DMS 273 (cell line): ENCODE measurements around the gene TMEM184C.

Experiments used
- DNase-seq: peaks from one replicate; lab custom pipeline; 2025; ENCODE audit not compliant: unreplicated experiment; lab: John Stamatoyannopoulos, UW

Gene TMEM184C

DNA sequence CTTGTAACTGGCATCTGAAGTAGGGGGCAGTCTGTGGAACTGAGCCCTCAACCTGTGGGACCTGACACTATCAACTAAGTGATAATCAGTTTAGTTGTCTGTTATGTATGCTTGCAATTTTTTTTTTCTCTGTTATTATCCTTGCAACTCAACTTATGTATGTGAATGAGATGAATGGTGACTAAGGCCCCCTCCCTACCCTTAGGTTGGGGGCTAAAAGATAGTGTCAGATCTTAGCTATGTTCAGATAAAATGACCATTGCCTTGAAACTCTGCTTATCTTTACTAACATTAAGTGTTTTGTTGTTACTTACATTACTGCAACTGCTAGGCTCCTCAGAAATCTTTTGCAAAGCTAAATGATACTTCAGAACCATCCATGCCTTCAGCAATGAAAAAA, 31.5 kb downstream of the TMEM184C start:
- no peak for DNase-seq

DNA sequence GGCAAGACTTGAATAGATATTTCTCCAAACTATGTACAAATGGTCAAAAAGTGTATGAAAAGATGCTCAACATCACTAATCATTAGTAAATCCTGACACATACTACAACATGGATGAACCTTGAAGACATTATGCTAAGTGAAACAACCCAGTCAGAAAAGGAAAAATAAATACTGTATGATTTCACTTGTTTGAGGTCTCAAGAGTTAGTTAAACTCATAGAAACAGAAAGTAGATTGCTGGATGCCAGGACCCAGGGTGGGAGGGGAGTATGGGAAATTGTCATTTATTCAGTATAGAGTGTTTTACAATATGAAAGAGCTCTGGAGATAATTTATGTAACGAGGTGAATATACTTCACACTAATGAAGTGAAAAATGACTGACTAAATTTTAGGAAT, 34.4 kb downstream of the TMEM184C start:
- DNase-seq: no peak

DNA sequence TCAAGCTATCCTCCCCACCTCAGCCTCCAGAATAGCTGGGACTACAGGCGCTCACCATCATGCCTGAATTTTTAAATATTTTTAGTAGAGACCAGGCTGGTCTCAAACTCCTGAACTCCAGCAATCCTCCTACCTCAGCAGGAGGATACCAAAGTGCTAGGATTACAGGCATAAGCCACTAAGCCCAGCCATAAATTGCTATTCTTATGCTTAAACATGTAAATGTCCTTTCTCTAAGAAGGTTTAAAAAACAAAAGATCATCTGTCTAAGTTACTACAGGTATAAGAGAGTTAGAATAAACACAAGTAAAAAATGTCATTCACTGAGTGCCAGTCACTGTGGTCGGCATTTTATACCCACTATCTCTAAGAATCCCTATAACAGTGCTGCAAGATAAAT, 38.4 kb downstream of the TMEM184C start:
- no peak for DNase-seq

DNA sequence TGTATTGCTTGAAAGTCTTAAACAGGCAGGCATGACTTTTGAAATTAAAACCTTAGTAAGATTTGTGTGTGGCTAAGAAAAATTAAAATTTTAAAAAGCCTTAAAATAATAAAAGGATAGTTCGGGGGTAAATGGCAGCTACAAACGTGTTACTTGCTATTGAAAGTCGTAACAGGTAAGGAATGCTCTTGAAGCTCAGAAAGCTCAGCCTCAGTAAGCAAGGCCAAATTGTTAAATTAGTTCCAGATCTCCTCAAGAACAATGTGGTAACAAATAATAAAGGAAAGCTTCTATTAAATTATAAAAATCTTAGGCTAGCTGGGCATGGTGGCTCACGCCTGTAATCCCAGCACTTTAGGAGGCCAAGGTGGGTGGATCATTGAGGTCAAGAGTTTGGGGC, 41.3 kb downstream of the TMEM184C start:
- no peak for DNase-seq

DNA sequence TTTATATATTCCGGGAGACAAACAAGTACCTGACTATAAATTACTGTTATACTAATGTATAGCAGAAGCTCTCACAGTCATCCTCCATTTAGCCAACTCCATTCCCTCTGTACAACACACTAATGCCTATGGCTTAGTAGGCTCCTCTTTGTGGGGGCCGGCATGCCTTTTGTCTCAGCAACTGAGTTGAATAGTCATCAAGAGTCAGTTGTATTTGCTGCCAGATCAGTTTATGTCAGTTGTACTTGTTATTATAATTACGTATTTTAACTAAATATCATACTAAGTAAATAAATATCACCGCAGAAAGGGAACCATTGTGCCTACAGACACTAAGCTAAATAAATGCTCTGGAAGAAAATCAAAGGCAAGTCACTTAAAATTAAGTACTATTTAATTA, 56.9 kb downstream of the TMEM184C start:
- DNase-seq: no peak

DNA sequence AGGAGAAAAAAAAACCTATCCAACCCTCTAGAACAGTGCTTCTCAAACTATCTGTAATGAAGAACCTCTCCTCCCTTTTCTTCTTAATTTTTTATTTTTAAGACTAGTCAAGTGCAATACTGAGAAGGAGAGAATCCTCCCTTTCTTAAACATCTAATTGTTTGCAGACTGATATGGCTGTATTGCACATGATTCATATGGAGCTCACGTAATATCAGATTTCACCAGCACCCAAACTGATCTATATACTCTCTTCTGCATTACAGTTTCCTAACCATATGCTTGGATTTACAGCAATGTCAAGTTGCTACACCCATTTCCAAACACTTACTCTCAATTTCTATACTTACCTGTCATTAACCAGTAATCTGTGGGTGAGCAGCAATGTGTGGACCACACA, 57.3 kb downstream of the TMEM184C start:
- DNase-seq: no peak

DNA sequence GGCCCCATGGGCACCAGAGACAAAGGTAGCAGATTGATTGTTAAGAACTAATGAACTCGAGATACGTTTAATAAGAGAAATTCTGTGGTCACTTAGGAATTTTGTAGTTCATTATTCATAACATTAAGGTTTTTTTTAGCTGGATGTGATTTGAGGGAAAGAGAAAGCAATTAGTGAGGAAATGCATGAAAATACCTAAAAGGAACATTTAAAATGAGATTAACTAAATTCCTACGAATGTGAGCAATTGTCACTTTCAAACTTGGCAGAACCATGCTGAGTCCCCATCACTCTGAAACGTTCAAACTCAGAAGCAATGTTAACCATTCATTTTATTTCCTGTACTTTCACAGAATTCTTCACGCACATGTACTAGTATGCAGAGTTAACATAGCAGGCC, 60.9 kb downstream of the TMEM184C start:
- DNase-seq: no peak

DNA sequence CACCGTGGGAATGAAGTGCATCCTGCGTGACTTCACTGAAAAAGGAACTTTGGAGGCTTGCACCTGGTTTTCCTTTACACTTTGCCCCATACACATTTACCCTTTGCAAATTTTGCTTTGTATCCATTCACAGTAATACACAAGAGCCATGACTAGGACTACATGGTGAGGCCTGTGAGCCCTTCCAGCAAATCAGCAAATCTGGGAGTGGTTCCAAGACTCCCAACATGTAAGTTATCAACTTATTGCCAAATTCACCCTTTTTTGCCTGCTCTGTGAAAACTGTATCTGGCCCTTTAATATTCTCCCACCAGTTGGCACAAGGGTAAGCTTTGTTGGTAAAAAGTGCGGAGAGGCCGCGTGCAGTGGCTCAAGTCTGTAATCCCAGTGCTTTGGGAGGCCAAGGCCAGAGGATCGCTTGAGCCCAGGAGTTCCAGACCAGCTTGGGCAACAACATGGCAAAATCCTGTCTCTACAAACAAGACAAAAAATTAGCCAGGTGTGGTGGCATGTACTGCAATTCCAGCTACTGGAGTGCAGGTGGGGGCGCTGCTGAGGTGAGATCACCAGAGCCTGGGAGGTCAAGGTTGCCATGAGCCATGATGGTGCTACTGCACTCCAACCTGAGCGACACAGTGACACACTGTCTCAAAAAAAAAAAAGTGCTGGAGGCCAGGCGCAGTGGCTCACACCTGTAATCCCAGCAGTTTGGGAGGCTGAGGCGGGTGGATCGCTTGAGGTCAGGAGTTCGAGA, 61.8 kb downstream of the TMEM184C start:
- DNase-seq: peak; percentile 1

DNA sequence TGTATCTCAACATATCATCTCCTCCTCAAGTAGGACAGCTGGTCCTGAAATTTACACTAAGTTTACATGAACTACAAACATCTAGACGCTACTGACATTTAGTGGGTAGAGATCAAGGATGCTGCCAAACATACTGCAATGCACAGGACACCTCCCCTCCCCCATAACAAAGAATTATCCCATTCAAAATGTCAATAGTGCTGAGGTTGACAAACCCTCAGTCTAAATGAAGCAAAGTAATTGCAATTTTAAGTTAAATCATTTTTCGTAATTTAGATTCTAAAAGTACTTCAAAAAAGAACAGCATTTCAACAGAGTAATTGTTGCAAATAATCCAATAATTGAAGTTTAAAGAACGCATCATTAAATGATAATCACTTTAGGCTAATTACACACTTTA, 65.6 kb downstream of the TMEM184C start:
- DNase-seq: no peak

DNA sequence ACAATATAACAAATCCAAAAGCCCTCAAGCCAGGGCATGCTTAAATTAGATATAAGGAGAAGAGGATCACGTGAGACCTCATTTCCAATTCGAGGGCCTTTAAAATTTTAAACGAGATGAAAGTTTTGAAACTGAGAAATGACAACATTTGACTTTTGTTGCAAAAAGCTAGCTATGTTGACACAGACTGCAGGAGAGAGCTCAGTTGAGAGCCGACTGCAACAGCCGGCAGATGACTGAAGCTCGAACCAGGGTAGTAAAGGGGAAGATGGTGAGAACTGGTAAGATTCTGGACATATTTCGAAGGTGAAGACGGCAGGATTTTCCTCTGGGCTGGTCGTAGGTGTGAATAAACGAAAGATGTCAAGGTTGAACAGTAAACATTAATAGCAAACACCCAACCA, 66.0 kb downstream of the TMEM184C start:
- DNase-seq: peak; percentile 48

DNA sequence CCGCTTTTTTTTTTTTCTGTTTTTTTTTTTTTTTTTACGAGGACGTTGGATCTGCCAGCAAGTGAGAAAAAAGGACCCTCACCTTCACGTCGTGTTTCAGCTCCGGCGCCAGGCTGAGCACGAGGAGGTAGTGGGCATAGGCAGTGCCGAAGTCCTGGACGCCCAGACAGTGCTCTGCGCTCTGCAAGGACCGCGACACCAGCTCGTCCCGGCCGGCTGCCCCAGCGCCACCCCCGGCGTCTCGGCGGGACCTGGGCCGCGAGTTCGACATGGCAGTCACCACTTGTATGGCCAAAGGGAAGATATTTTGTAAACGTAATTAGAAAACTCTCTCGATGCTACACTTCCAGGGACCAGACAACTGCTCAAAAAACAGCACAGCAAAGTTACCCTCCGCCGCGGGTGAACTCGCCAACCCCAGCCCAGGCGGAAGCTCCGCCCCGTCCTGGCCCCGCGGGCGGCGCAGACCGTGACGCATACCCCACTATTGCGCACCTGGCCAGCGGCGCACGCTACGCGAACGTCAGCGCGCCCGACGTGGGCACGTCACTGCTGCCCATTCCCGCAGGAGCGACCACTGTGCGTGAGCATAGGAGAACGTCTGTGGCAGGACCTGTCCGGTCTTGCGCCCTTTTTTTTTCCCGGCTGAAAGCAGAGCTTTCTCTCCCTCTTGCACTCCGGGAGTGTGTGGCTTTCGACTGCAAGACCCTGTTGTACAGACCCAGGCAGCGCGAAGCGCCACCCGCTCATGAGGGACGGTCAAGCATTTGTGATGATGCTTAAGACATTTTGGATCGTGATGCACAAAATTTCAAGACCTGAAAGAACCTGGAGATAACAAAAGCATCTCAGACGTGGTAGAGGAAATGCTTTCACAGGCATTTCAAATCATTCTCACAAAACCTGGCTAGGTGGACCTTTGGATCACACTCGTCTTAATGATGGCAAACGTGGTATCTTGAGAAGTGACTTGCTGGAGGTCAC, 66.8 kb downstream of the TMEM184C start, which contains the start of gene PRMT9:
PRMT9 (minus strand) TSS at position 447 of the 984 bp plus-strand sequence; CDS start at position 271, 176 bp downstream.
- peak; percentile 92 for DNase-seq

DNA sequence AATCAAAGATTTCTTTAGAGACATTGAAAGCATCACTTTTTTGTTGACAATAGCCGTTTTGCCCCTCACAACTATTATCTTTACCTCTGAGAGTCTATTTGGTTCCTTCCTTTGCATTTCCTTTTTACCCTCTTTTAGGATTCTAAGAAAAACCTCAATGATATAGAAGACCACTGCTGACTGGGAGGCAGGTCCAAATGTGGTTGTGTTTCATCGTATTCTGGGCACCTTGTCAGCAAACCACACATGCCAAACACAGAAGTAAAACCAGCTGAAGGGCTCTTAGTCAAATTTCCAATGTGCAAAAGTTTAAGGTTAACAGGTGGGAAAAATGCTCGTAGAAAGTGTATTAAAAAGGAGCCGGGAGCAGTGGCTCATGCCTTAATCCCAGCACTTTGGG, 71.9 kb downstream of the TMEM184C start:
- DNase-seq: no peak

DNA sequence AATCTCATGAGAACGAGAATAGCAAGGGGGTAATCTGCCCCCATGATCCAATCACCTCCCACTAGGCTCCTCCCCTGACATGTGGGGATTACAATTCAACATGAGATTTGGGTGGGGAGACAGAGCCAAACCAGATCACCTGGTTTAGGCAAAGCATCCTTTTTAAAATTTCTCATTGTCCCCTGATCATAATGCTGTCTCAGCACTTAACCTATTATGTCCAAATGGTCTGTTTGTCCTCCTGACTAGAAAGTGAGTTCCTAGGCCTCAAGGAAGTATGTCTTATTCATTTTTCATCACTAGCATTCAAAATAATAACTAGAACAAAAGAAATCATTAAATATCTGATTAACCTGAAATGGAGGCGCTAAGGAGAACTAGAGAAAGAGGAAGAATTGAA, 74.6 kb downstream of the TMEM184C start:
- no peak for DNase-seq

DNA sequence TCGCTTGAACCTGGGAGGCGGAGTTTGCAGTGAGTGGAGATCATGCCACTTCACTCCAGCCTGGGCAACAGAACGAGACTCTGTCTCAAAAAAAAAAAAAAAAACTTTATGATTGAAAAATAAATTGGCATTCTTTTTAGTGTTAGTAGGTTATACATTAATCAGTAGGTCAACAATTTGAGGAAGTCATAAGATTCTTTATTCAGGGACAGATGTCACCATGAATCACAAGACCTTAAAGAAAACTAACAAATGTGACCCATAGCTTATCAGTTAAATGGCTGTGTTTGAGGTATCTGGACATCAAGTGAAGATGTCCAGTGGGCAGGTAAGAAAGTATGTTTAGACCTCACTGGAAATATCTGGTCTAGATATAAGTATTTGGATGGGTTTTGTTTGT, 76.0 kb downstream of the TMEM184C start:
- DNase-seq: no peak

DNA sequence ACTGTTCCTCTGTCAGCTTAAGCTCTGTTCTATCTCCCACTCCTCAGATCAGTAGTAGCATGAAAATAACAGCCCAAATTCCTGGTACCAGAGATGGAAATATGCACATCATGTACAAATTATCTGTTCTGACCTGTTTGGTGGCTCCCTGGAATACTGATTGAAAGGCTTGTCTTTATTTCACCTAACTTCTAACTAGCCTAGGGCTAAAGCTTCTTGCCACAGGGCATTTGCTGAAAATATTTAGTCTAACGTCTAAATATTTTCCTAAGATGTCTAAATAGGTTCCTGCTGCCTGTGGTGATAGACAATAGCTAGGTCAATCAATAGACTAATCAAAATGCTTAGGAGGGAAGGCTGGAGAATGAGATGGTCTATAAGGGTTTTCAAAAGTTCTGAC, 79.7 kb downstream of the TMEM184C start:
- DNase-seq: no peak

DNA sequence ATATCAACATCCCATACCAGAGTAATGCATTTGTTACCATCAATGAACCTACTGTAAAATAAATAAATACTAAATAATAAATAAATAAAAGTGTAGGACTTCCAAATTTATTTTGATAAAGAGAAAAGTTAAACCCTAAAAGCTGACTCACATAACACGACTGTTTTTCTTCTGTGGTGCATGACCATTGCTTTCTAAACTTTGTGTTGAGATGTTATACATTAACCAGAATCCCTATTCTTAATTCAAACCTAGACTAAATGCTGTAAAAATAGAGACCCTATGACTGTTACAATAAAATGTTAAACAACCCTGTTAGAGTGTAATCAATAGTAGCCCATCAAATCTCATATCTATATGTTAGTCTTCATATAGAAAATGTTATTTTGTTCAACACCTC, 87.6 kb downstream of the TMEM184C start:
- no peak for DNase-seq

DNA sequence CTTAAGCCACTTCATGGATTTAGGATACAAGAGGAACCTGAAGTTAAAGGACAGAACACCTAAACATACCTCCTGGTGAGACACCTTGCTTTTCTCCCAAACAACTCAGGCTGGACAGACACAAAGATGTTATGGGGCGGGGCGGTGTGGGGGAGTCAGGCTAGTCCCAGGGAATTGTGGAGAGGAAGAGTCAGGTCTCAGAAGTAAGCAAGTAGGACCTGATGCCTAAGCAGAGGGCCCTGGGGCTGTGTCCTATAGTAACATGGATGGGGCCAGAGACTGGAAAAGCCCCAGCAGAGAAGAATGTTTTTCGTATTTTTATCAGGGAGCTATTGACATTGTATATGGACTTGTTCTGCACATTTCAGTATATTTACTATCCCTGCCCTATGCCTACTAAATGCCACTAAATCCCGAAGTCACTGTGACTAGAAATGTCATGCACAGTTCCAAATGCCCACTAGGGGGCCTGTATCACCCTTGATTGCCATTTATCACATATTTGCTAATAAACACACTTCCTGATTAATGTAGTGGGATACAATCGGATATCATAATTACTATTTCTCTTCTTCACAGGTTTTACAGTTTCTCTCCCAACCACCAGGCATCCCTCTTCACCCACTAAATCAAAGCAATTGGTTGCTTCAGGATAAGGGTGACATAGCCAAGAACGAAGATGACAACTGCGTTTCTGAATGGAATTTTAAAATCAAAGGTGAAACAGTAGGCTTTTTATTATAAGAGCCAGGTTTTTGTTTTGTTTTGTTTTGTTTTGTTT, 90.9 kb downstream of the TMEM184C start:
- DNase-seq: peak; percentile 61

DNA sequence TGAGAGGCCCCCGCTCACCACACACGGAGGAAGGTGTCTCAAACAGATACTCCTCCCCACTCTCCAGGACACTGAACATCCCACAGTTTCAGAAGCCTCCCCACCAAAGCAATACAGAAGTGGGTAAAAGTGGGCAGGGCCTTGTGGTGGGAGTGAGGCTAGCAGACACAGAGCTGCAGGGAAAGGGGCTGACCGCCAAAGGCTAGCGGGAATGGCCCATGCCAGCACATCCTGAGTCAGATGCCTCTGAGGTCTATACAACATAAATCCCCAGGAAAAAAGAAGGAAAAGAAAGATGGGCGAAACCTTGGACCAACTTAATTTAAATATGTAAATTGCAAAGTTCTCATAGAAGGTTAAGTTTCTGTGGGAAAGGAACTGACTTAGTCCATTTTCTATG, 92.8 kb downstream of the TMEM184C start:
- no peak for DNase-seq

DNA sequence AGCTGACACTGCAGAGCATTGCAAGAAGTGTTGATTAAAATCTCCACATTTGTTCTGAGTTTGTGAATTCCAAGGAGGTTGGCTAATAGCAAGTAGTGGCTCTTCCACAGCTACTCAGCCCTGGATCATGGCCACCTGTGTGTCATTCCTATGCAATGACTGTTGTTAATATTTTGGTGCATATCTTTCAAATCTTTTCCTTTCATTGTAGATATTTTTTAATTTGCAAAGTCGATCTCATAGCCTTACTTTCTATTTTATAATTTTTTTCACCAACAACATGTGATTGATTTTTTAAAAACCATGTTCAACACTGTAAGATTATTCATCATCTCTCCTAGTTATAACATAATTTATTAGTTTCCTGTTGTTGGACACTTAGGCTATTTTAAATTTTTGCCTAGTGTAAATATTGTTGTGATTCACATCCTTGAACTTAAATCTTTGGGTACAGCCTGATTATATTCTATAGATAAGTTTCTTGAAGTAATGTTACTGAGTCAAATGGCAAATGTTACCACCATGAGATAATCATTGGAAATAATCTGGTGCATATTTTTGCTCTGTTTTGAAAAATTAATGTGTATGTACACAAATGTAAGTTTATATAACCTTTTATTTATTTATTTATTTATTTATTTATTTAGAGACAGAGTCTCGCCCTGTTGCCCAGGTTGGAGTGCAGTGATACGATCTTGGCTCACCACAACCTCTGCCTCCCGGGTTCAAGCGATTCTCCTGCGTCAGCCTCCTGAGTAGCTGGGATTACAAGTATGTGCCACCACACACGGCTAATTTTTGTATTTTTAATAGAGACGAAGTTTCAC, 97.6 kb downstream of the TMEM184C start:
- DNase-seq: no peak

DNA sequence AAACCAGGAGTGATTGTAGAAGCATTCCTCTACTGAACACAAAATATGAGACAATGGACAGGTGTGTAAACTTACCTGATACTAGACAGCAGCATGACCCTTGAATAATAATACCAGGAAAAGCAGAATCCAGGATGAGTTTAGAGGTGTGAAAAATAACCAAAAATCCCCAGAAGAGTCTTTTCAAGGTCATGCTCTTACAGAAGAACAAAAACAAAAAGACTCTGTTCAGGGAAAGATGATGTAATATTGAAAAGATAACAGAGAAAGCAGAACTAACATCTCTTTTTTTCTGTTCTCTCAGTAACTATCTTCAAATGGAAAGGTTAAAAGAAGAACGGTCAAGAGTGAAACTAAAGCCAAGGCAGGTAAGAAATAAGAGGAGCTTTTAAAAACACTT, 100.7 kb downstream of the TMEM184C start:
- no peak for DNase-seq
